Measurements from ENCODE around the gene NOL6.

DNA sequence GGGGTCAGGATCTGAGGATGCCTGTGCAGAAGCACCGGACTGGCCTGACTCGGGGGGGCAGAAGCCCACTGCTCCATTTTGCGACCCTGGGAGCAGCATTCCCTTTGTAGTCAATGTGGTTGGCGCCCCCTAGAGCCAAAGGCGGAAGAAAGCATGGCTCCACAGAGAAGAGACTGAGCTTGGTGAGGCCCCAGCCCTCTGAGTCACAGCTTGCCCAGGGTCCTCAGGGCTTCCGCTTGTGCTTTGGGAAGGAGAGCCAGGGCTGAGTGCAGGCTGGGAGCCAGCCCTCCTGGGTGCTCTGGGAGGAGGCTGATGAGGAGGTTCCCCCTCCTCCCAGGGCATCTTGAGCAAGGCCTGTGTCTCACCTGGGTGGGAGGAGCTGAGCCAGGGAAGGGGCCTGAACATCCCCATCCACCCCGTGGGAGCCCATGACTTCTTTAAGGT is 20.9 kb downstream of the NOL6 start:
- TF ChIP-seq, protein P1, sequence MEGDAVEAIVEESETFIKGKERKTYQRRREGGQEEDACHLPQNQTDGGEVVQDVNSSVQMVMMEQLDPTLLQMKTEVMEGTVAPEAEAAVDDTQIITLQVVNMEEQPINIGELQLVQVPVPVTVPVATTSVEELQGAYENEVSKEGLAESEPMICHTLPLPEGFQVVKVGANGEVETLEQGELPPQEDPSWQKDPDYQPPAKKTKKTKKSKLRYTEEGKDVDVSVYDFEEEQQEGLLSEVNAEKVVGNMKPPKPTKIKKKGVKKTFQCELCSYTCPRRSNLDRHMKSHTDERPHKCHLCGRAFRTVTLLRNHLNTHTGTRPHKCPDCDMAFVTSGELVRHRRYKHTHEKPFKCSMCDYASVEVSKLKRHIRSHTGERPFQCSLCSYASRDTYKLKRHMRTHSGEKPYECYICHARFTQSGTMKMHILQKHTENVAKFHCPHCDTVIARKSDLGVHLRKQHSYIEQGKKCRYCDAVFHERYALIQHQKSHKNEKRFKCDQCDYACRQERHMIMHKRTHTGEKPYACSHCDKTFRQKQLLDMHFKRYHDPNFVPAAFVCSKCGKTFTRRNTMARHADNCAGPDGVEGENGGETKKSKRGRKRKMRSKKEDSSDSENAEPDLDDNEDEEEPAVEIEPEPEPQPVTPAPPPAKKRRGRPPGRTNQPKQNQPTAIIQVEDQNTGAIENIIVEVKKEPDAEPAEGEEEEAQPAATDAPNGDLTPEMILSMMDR (IDR thresholded peaks at IDR 0.05; ENCODE audit: low read depth, low read length, poor library complexity, severe bottlenecking) = peak; percentile 97
- TF ChIP-seq EZH2phosphoT487 (IDR thresholded peaks at IDR 0.05; ENCODE audit: borderline replicate concordance, low read length) = no peak

Measured in DOHH2 (cell line).